T-cell (primary cell): ENCODE data around the gene ABHD17A. TPM values are rescaled to one million over a fixed set of nuclear protein-coding genes. Genes with fewer than 3 reads are reported as not detected.
"Not testable (repeated sequence)": the region's sequence is repeated elsewhere in the genome, so short reads cannot be mapped to it uniquely, and the experiment has no call there.

Experiments
- ATAC-seq, 4 experiments: fragments of 200-7000 bp in 3 of 4; fragments of 150-1000 bp in 1 of 4; cut with Tn5 transposase; replicated peaks in 1 of 4; 1 replicate in 3 of 4; 2 replicates in 1 of 4; pipeline ENCODE4 v1.10.0; 2021; ENCODE audit warnings: moderate library complexity in 3 of 4, mild to moderate bottlenecking in 2 of 4, moderate number of reproducible peaks in 1 of 4
- CTCF ChIA-PET, 2 donors: fragments of 300-600 bp; sonication (Branson Sonifier 250); formaldehyde crosslinking; loops; one replicate each; lab custom pipeline; 2022; ENCODE audit warnings: antibody characterized with exemption in 2 of 2; lab: Charles Lee
- POLR2A ChIA-PET, 2 donors: fragments of 300-600 bp; sonication (Branson Sonifier 250); formaldehyde crosslinking; loops; one replicate each; lab custom pipeline; 2022; ENCODE audit warnings: antibody characterized with exemption in 2 of 2; lab: Charles Lee
- DNase-seq, 35 experiments: peaks; one replicate each; pipeline versions ENCODE4 v3.0.0 to v3.0.0-alpha.2; 2013 to 2023
- H3K27ac ChIP-seq: one replicate; pipeline ENCODE4 v1.5.1; 2013; ENCODE audit warnings: low read length
- H3K27me3 ChIP-seq, 2 experiments: replicated peaks in 1 of 2; 1 replicate in 1 of 2; 2 replicates in 1 of 2; pipeline versions ENCODE4 v1.6.1 to v1.7.0; 2013; ENCODE audit warnings: low read length in 1 of 2, mixed read lengths in 1 of 2; ENCODE audit not compliant: control insufficient read depth in 2 of 2, insufficient read depth in 2 of 2; ENCODE audit errors: extremely low read depth in 1 of 2
- H3K36me3 ChIP-seq, 2 donors: 1 replicate in 1 of 2; 2 replicates in 1 of 2; pipeline versions ENCODE4 v1.6.1 to v1.7.0; 2013; ENCODE audit warnings: low read length in 1 of 2; ENCODE audit not compliant: control insufficient read depth in 2 of 2, insufficient read depth in 1 of 2; ENCODE audit errors: extremely low read depth in 1 of 2
- H3K4me1 ChIP-seq, 2 experiments: 1 replicate in 1 of 2; 2 replicates in 1 of 2; pipeline versions ENCODE4 v1.6.1 to v1.7.0; 2013; ENCODE audit warnings: low read length in 2 of 2, mixed read lengths in 1 of 2; ENCODE audit not compliant: insufficient read depth in 2 of 2, control insufficient read depth in 1 of 2; ENCODE audit errors: extremely low read depth in 1 of 2
- H3K4me3 ChIP-seq, 2 donors: 1 replicate in 1 of 2; 2 replicates in 1 of 2; pipeline versions ENCODE4 v1.5.1 to v1.7.0; 2013; ENCODE audit warnings: mild to moderate bottlenecking in 2 of 2, low read length in 1 of 2, moderate library complexity in 1 of 2; ENCODE audit not compliant: control insufficient read depth in 1 of 2; ENCODE audit errors: extremely low read depth in 1 of 2
- H3K9me3 ChIP-seq: 2 replicates; pipeline ENCODE4 v1.7.0; 2013
- H3K27ac Mint-ChIP-seq, 2 donors: one replicate each; pipeline ENCODE4 v1.8.0; 2020 to 2021; ENCODE audit warnings: mild to moderate bottlenecking in 2 of 2, mixed read lengths in 2 of 2
- H3K27me3 Mint-ChIP-seq, 2 donors: one replicate each; pipeline ENCODE4 v1.8.0; 2021 to 2022; ENCODE audit warnings: mixed read lengths in 2 of 2
- H3K36me3 Mint-ChIP-seq: one replicate; pipeline ENCODE4 v1.8.0; 2021; ENCODE audit warnings: mixed read lengths
- H3K4me1 Mint-ChIP-seq, 3 donors: one replicate each; pipeline ENCODE4 v1.8.0; 2020 to 2022; ENCODE audit warnings: mixed read lengths in 3 of 3, mild to moderate bottlenecking in 1 of 3
- H3K4me3 Mint-ChIP-seq, 3 donors: one replicate each; pipeline ENCODE4 v1.8.0; 2020 to 2022; ENCODE audit warnings: mild to moderate bottlenecking in 3 of 3, mixed read lengths in 3 of 3, moderate library complexity in 3 of 3
- H3K9me3 Mint-ChIP-seq, 3 donors: one replicate each; pipeline ENCODE4 v1.8.0; 2020 to 2022; ENCODE audit warnings: mixed read lengths in 3 of 3
- WGBS: methylation state at CpG from one replicate; pipeline ENCODE4 v1.1.5; 2013; ENCODE audit warnings: missing lambda C conversion rate; ENCODE audit not compliant: insufficient coverage; 5-methylcytosine and 5-hydroxymethylcytosine counted together
- total RNA-seq, 35 experiments: library from RNA in 6 of 35; stranded (reverse) in 6 of 35; fragments of 120-200 nt in 1 of 35; gene quantifications; one replicate each; pipeline versions ENCODE4 v1.2.1 to v1.2.4 and lab custom pipeline; 2013 to 2026

Gene ABHD17A
- total RNA-seq, 5 donors from 2014 or later (not counting 1 experiment from before 2014, with no cell fraction given) = 136 to 185 (median 151) TPM

DNA sequence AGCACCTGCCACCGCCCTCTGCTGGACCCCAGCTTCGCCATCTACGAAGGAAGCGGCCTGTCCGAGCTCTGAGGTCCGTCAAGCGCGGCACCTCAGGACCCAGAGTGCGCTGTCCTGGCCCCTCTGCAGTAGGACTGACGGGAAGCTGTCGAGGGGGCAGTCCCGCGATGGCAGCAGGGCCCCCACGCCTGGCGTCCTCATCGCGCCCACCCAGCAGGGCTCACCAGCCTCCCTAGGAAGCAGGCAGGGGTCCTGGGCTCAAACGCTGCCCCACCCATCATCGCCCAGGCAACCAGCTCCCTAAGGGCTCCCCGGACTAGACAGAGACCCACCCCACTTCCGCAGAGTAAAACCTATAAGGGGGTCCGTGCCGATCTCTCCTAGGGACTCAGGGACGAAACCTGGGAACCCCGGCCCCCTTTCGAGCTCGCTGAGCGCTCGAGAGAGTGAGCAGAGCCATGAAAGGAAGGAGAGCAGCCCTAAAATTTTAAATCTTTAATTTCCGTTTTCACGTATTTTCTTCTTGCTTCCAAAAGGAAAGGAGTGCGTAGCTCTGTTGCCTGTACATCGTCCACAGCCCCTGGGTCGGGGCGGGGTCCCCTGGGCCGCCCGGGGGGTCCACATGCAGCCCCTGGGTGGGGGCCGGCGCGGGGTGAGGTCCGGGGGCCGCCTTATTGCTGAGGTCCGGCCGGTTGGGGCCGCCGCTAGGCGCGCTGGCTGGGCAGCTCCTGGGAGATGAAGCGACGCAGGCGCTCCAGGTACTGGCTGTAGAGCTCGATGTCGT is 8.6 kb downstream of the ABHD17A start:
- H3K4me3 Mint-ChIP-seq = peak overlapping the region; percentile 95 to 99 (median 98)
- WGBS = 45% methylated on average over 26 of the region's 53 CpGs
- ATAC-seq = peak; percentile 5 to 21 (median 12)
- Histone ChIP-seq H3K4me1 (peaks cover 17 to 54% of the 10 kb centered on the region in 2 experiments), H3K27ac (peak overlapping the region; percentile 80), H3K4me3 (peak overlapping the region; percentile 93 to 97), H3K36me3 (peaks cover 15 to 32% of the 10 kb centered on the region in 2 donors)
- POLR2A ChIA-PET = interaction anchor here (0.6 to 1.3 kb wide), 2 partner anchors 166 to 1247 kb away, joined by 3 read pairs; no protein-coding TSS in a partner anchor
- H3K27ac Mint-ChIP-seq = peak overlapping the region; percentile 89 to 93
- H3K4me1 Mint-ChIP-seq = peaks cover 30 to 49% (median 36%) of the 10 kb centered on the region in 3 donors
- H3K27me3 ChIP-seq, H3K36me3 Mint-ChIP-seq, H3K9me3 Mint-ChIP-seq, CTCF ChIA-PET, H3K9me3 ChIP-seq, H3K27me3 Mint-ChIP-seq, DNase-seq: not testable (repeated sequence)

- H3K36me3 Mint-ChIP-seq = no peaks in the 10 kb centered on the region
- H3K27ac Mint-ChIP-seq = peak overlapping the region; percentile 94 to 96
- peaks cover 32 to 48% (median 35%) of the 10 kb centered on the region in 3 donors for H3K4me1 Mint-ChIP-seq
- no peaks in the 10 kb centered on the region for H3K9me3 Mint-ChIP-seq
- H3K27me3 Mint-ChIP-seq = no peaks in the 10 kb centered on the region
- H3K36me3 ChIP-seq = peaks cover 15 to 37% of the 10 kb centered on the region in 2 donors
- peak; percentile 68 to 95 (median 82) for DNase-seq
- H3K4me3 ChIP-seq = peak overlapping the region; percentile 93 to 97
- H3K27me3 ChIP-seq = no peaks in the 10 kb centered on the region
- 1% methylated on average over 87 of the region's 87 CpGs for WGBS
- peaks cover 17 to 57% of the 10 kb centered on the region in 2 experiments for H3K4me1 ChIP-seq
- H3K9me3 ChIP-seq = no peaks in the 10 kb centered on the region
- H3K27ac ChIP-seq = peak overlapping the region; percentile 80
- POLR2A ChIA-PET = interaction anchor here (0.6 to 1.3 kb wide), 2 partner anchors 166 to 1248 kb away, joined by 3 read pairs; no protein-coding TSS in a partner anchor
- peak; percentile 87 to 94 (median 94) for ATAC-seq
- CTCF ChIA-PET = interaction anchor here in 1 of 2 donors (0.6 to 0.9 kb wide), 3 partner anchors 11 to 1220 kb away, joined by 3 to 4 read pairs (median 3); no protein-coding TSS in a partner anchor
- peak overlapping the region; percentile 95 to 99 (median 98) for H3K4me3 Mint-ChIP-seq
Observed at GRCh38 chr19:1875646-1876495, 9.4 kb downstream of the ABHD17A start.

DNA sequence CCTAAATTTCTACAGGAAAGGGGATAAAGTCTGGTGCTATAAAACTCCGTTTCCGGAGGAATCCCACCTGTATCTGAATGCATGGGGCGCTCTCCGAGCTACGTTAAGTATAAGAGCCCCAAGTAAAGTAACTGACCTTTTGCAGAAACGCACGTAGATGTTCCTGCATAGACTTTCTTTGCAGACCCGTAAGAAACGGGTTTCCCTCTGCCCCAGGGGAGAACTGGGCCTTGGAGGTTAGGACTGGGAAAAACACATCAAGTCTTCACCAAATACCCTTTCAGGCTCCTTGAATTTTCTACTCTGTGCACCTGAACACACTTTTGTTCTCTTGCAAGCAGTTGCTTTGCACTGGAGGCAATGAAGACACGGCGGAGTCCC is 10.0 kb downstream of the ABHD17A start:
- H3K27me3 Mint-ChIP-seq, DNase-seq, H3K9me3 Mint-ChIP-seq, H3K9me3 ChIP-seq, H3K27me3 ChIP-seq, H3K36me3 Mint-ChIP-seq: not testable (repeated sequence)
- WGBS = 0% methylated on average over 10 of the region's 11 CpGs
- Histone ChIP-seq H3K4me1 (peaks cover 17 to 52% of the 10 kb centered on the region in 2 experiments), H3K4me3 (peak overlapping the region; percentile 93 to 97), H3K36me3 (peaks cover 19 to 34% of the 10 kb centered on the region in 2 donors), H3K27ac (peak overlapping the region; percentile 80)
- CTCF ChIA-PET = interaction anchor here in 1 of 2 donors (0.6 to 0.9 kb wide), 4 partner anchors 11 to 363 kb away, joined by 3 to 7 read pairs (median 4); no protein-coding TSS in a partner anchor
- POLR2A ChIA-PET = interaction anchor here in 1 of 2 donors (0.7 kb wide), 1 partner anchor 11 kb away, joined by 3 read pairs; no protein-coding TSS in a partner anchor
- peak in 2 of 4 experiments; percentile 2 for ATAC-seq
- H3K27ac Mint-ChIP-seq = peak overlapping the region; percentile 94 to 96
- H3K4me1 Mint-ChIP-seq = peaks cover 31 to 48% (median 38%) of the 10 kb centered on the region in 3 donors
- H3K4me3 Mint-ChIP-seq = peak overlapping the region; percentile 95 to 99 (median 98)

- H3K4me1 ChIP-seq = peaks cover 17 to 47% of the 10 kb centered on the region in 2 experiments
- WGBS = 0% methylated on average over 1 of the region's 16 CpGs
- Mint-ChIP-seq H3K27ac (peak overlapping the region; percentile 94 to 96), H3K4me3 (peak overlapping the region; percentile 95 to 99 (median 98)), H3K27me3 (no peaks in the 10 kb centered on the region), H3K9me3 (no peaks in the 10 kb centered on the region), H3K4me1 (peaks cover 30 to 45% (median 38%) of the 10 kb centered on the region in 3 donors), H3K36me3 (no peaks in the 10 kb centered on the region)
- CTCF ChIA-PET = interaction anchor here in 1 of 2 donors (0.6 to 0.9 kb wide), 4 partner anchors 10 to 364 kb away, joined by 3 to 7 read pairs (median 4); no protein-coding TSS in a partner anchor
- no peaks in the 10 kb centered on the region for H3K9me3 ChIP-seq
- peak overlapping the region; percentile 93 to 97 for H3K4me3 ChIP-seq
- POLR2A ChIA-PET = interaction anchor here (0.6 to 0.8 kb wide), 4 partner anchors 10 to 360 kb away, joined by 3 to 7 read pairs (median 4); no protein-coding TSS in a partner anchor
- no peaks in the 10 kb centered on the region for H3K27me3 ChIP-seq
- H3K27ac ChIP-seq = peak overlapping the region; percentile 80
- ATAC-seq (peak in 2 of 4 experiments; percentile 20 to 67), DNase-seq (peak in 8 of 35 experiments; percentile 30 to 74 (median 53))
- peaks cover 15 to 30% of the 10 kb centered on the region in 2 donors for H3K36me3 ChIP-seq
Observed at GRCh38 chr19:1874554-1875185, 10.6 kb downstream of the ABHD17A start.

DNA sequence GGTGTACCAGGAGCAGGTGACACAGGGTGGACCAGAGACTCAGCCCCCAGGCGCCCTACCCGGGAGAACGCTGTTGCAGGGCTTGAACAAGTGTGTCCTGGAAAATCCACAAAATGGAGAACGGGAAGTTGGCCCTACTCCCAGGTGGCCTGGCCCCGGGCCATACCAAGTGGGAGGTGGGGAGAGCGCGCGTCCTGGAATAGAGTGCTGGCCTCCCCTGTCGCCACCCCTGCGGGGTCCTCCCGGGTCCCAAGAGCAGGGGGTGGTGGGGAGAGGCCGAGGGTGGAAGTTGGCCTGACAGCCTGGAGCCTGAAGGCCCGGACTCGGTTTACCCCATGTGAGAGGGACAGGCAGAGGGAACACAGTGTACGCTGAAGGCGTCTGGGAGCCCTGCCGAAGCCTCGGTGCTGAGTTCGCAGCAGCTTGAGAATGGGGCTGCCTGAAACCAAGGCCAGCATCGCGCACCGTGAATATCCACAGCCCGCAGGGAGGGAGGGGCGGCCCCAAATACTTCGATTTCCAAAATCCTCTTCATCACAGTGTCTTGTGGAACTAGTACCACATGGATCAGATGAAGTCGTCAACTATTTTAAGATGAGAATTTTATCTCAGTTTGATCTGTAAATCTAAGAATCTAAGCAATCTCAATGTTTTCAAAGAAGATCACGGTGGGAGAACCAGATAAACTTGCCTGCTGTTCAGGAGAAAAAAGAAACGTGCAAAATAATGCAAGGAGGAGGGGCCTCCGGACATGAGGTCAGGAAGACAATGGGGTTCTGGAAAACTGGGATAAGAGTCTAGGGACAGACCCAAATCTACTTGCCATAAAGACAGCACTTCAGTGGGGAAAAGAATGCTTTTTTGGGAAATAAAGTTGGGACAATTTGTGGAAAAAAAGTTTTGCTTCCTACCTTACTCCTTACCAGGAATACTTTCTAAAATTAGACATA is 11.5 kb downstream of the ABHD17A start:
- no peaks in the 10 kb centered on the region for H3K27me3 ChIP-seq
- H3K36me3 ChIP-seq = peaks cover 15 to 30% of the 10 kb centered on the region in 2 donors
- peaks cover 35 to 47% (median 38%) of the 10 kb centered on the region in 3 donors for H3K4me1 Mint-ChIP-seq
- ChIA-PET CTCF (no interaction called here), POLR2A (interaction anchor here (0.6 to 0.8 kb wide), 3 partner anchors 24 to 361 kb away, joined by 3 to 7 read pairs (median 6); no protein-coding TSS in a partner anchor)
- 94% methylated on average over 14 of the region's 29 CpGs for WGBS
- DNase-seq (no peak), ATAC-seq (no peak)
- peak overlapping the region; percentile 95 to 99 (median 98) for H3K4me3 Mint-ChIP-seq
- H3K9me3 ChIP-seq = no peaks in the 10 kb centered on the region
- peak overlapping the region; percentile 80 for H3K27ac ChIP-seq
- H3K27ac Mint-ChIP-seq = peak overlapping the region; percentile 94 to 96
- H3K36me3 Mint-ChIP-seq = no peaks in the 10 kb centered on the region
- H3K9me3 Mint-ChIP-seq = no peaks in the 10 kb centered on the region
- H3K27me3 Mint-ChIP-seq = no peaks in the 10 kb centered on the region
- H3K4me1 ChIP-seq = peaks cover 17 to 50% of the 10 kb centered on the region in 2 experiments
- peak overlapping the region in 1 of 2 donors; percentile 97 for H3K4me3 ChIP-seq
